Activated B cell treated with CpG ODN at 0.5 μM for 24 hours (primary cell): ENCODE results near the gene CRB1. TPM values are rescaled to one million over a fixed set of nuclear protein-coding genes. Genes with fewer than 3 reads are reported as not detected.

Experiments
- ATAC-seq: fragments of 200-7000 bp; cut with Tn5 transposase; one replicate; pipeline ENCODE4 v1.10.0; 2021; ENCODE audit warnings: low read depth, mild to moderate bottlenecking, moderate library complexity
- CTCF ChIA-PET: fragments of 350-600 bp; sonication (Branson Sonifier 250); formaldehyde crosslinking; loops from one replicate; lab custom pipeline; 2021; ENCODE audit warnings: antibody characterized with exemption; lab: Charles Lee
- POLR2A ChIA-PET: fragments of 350-600 bp; sonication (Branson Sonifier 250); formaldehyde crosslinking; loops from one replicate; lab custom pipeline; 2021; ENCODE audit warnings: antibody characterized with exemption; lab: Charles Lee
- DNase-seq: peaks from one replicate; pipeline ENCODE4 v3.0.0; 2022
- H3K27ac Mint-ChIP-seq: one replicate; pipeline ENCODE4 v1.8.0; 2020; ENCODE audit warnings: mixed read lengths
- H3K27me3 Mint-ChIP-seq: one replicate; pipeline ENCODE4 v1.8.0; 2021; ENCODE audit warnings: mixed read lengths
- H3K36me3 Mint-ChIP-seq: one replicate; pipeline ENCODE4 v1.8.0; 2021; ENCODE audit warnings: low read depth, mixed read lengths
- H3K4me1 Mint-ChIP-seq: one replicate; pipeline ENCODE4 v1.8.0; 2021; ENCODE audit warnings: mixed read lengths
- H3K4me3 Mint-ChIP-seq: one replicate; pipeline ENCODE4 v1.8.0; 2020; ENCODE audit warnings: mild to moderate bottlenecking, mixed read lengths
- H3K9me3 Mint-ChIP-seq: one replicate; pipeline ENCODE4 v1.8.0; 2020; ENCODE audit warnings: mixed read lengths
- CTCF ChIP-seq: fragments of 200-600 bp; IDR thresholded peaks from one replicate; pipeline ENCODE4 v1.8.0; 2022; ENCODE audit warnings: antibody characterized with exemption, mild to moderate bottlenecking
- intact Hi-C: fragments of 100-400 bp; cut with micrococcal nuclease; formaldehyde crosslinking; loops from one replicate; pipeline ENCODE4 v1.15.1; 2024
- total RNA-seq: library from RNA; stranded (reverse); gene quantifications from 2 replicates; pipeline ENCODE4 v1.2.3, GENCODE V29; 2022

CRB1 gene
- total RNA-seq, 1 donor from 2014 or later: not detected

- ATAC-seq (no peak), DNase-seq (no peak)
- no peaks in the 10 kb centered on the region for H3K27me3 Mint-ChIP-seq
- ChIA-PET POLR2A (no interaction called here), CTCF (interaction anchor here (0.6 to 2.4 kb wide), 7 partner anchors 37 to 404 kb away, joined by 3 to 14 read pairs (median 3); no protein-coding TSS in a partner anchor)
- H3K9me3 Mint-ChIP-seq: no peaks in the 10 kb centered on the region
- H3K27ac Mint-ChIP-seq: no peak overlapping the region
- H3K4me1 Mint-ChIP-seq: no peaks in the 10 kb centered on the region
- intact Hi-C loops: loop anchor here (5.0 kb wide), 1 partner anchor 338 kb away; no protein-coding TSS in a partner anchor
- H3K36me3 Mint-ChIP-seq: no peaks in the 10 kb centered on the region
- no peak overlapping the region for H3K4me3 Mint-ChIP-seq
- TF ChIP-seq CTCF: no peak
Measured at GRCh38 chr1:197519741-197520334, 251.8 kb downstream of the CRB1 start.

GRCh38 chr1:197521118-197521739 lies 253.2 kb downstream of the CRB1 start:
- Mint-ChIP-seq H3K4me3 (no peak overlapping the region), H3K4me1 (no peaks in the 10 kb centered on the region), H3K9me3 (no peaks in the 10 kb centered on the region), H3K27ac (no peak overlapping the region), H3K36me3 (no peaks in the 10 kb centered on the region), H3K27me3 (no peaks in the 10 kb centered on the region)
- peak; percentile 47 for TF ChIP-seq CTCF
- POLR2A ChIA-PET: no interaction called here
- peak; percentile 42 for ATAC-seq
- intact Hi-C loops: loop anchor here (1.0 to 5.0 kb wide), 4 partner anchors 339 to 944 kb away; no protein-coding TSS in a partner anchor
- no peak for DNase-seq
- CTCF ChIA-PET: interaction anchor here (0.7 to 2.4 kb wide), 9 partner anchors 8 to 946 kb away, joined by 3 to 14 read pairs (median 7); no protein-coding TSS in a partner anchor

GRCh38 chr1:197526736-197527371 lies 258.8 kb downstream of the CRB1 start:
- no peak for DNase-seq
- ChIA-PET POLR2A (no interaction called here), CTCF (interaction anchor here (1.0 to 2.7 kb wide), 5 partner anchors 11 to 938 kb away, joined by 3 to 21 read pairs (median 5); no protein-coding TSS in a partner anchor)
- intact Hi-C loops: loop anchor here (1.0 to 5.0 kb wide), 4 partner anchors 342 to 1160 kb away; partner anchors contain the start of gene NEK7
- TF ChIP-seq CTCF: peak; percentile 45
- no peak overlapping the region for H3K4me3 Mint-ChIP-seq
- H3K4me1 Mint-ChIP-seq: no peaks in the 10 kb centered on the region
- no peaks in the 10 kb centered on the region for H3K9me3 Mint-ChIP-seq
- H3K36me3 Mint-ChIP-seq: no peaks in the 10 kb centered on the region
- no peaks in the 10 kb centered on the region for H3K27me3 Mint-ChIP-seq
- H3K27ac Mint-ChIP-seq: no peak overlapping the region
- no peak for ATAC-seq

Other genes with a start within 250 kb of the CRB1 start
- not detected in 2 replicates for gene F13B, start 201.0 kb upstream of the CRB1 start, total RNA-seq
- gene ASPM, start 121.6 kb upstream of the CRB1 start, total RNA-seq: 0.46 and 0.69 TPM in 2 replicates
- 7.6 and 9.3 TPM in 2 replicates for gene ZBTB41, start 67.0 kb upstream of the CRB1 start, total RNA-seq